CD4-positive, alpha-beta memory T cell (primary cell): ENCODE results near the gene RARRES1. TPM values are rescaled to one million over a fixed set of nuclear protein-coding genes. Genes with fewer than 3 reads are reported as not detected.

Experiments used
- CTCF ChIA-PET: fragments of 350-600 bp; sonication (Branson Sonifier 250); formaldehyde crosslinking; loops from one replicate; lab custom pipeline; 2021; ENCODE audit warnings: inconsistent platforms; ENCODE audit not compliant: partially characterized antibody; lab: Charles Lee
- POLR2A ChIA-PET: fragments of 350-600 bp; sonication (Branson Sonifier 250); formaldehyde crosslinking; loops from one replicate; lab custom pipeline; 2021; ENCODE audit not compliant: partially characterized antibody; lab: Charles Lee
- DNase-seq, 5 donors: peaks; one replicate each; pipeline versions ENCODE4 v3.0.0 to v3.0.0-alpha.2; 2020 to 2022; ENCODE audit warnings: mixed read lengths in 1 of 5
- H3K27ac ChIP-seq: one replicate; pipeline ENCODE4 v1.7.0; 2013; ENCODE audit warnings: low read depth, low read length
- H3K27me3 ChIP-seq: 2 replicates; pipeline ENCODE4 v1.7.0; 2013; ENCODE audit warnings: mild to moderate bottlenecking, low read length, moderate library complexity; ENCODE audit not compliant: insufficient read depth
- H3K36me3 ChIP-seq: 2 replicates; pipeline ENCODE4 v1.7.0; 2013; ENCODE audit warnings: mild to moderate bottlenecking, low read length, moderate library complexity; ENCODE audit not compliant: insufficient read depth
- H3K4me1 ChIP-seq: 2 replicates; pipeline ENCODE4 v1.7.0; 2013; ENCODE audit warnings: mild to moderate bottlenecking, low read length, moderate library complexity; ENCODE audit not compliant: insufficient read depth
- H3K4me3 ChIP-seq, 2 donors: one replicate each; pipeline ENCODE4 v1.7.0; 2013; ENCODE audit warnings: low read length in 2 of 2, mild to moderate bottlenecking in 1 of 2
- H3K9me3 ChIP-seq, 2 donors: one replicate each; pipeline ENCODE4 v1.7.0; 2013; ENCODE audit warnings: low read length in 2 of 2, control low read depth in 1 of 2; ENCODE audit not compliant: control insufficient read depth in 1 of 2
- H3K27ac Mint-ChIP-seq, 7 donors: one replicate each; pipeline ENCODE4 v1.8.0; 2020 to 2021; ENCODE audit warnings: mixed read lengths in 7 of 7, mild to moderate bottlenecking in 6 of 7, inconsistent platforms in 3 of 7, moderate library complexity in 3 of 7
- H3K27me3 Mint-ChIP-seq, 2 donors: one replicate each; pipeline ENCODE4 v1.8.0; 2020 to 2021; ENCODE audit warnings: mixed read lengths in 2 of 2
- H3K36me3 Mint-ChIP-seq, 2 donors: one replicate each; pipeline ENCODE4 v1.8.0; 2020 to 2021; ENCODE audit warnings: mixed read lengths in 2 of 2, inconsistent platforms in 1 of 2, mild to moderate bottlenecking in 1 of 2
- H3K4me1 Mint-ChIP-seq, 4 donors: one replicate each; pipeline ENCODE4 v1.8.0; 2020 to 2021; ENCODE audit warnings: mixed read lengths in 4 of 4, mild to moderate bottlenecking in 1 of 4
- H3K4me3 Mint-ChIP-seq, 8 donors: one replicate each; pipeline ENCODE4 v1.8.0; 2020 to 2021; ENCODE audit warnings: mixed read lengths in 8 of 8, mild to moderate bottlenecking in 7 of 8, moderate library complexity in 6 of 8, inconsistent platforms in 3 of 8
- H3K9me3 Mint-ChIP-seq, 8 donors: one replicate each; pipeline ENCODE4 v1.8.0; 2020 to 2021; ENCODE audit warnings: mixed read lengths in 8 of 8, mild to moderate bottlenecking in 5 of 8, inconsistent platforms in 3 of 8, moderate library complexity in 1 of 8
- intact Hi-C: fragments of 100-400 bp; cut with micrococcal nuclease; formaldehyde crosslinking; loops from one replicate; pipeline ENCODE4 v1.15.1; 2023
- polyA plus RNA-seq, 2 donors: library from polyadenylated mRNA; unstranded; fragments of 300-500 nt; fragmentation: Illumina TruSeq; gene quantifications; one replicate each; pipeline ENCODE4 v1.2.3, GENCODE V29; 2021
- total RNA-seq, 2 experiments: library from RNA; stranded (reverse); gene quantifications; one replicate each; pipeline ENCODE4 v1.2.3, GENCODE V29; 2021

RARRES1 gene, protein sequence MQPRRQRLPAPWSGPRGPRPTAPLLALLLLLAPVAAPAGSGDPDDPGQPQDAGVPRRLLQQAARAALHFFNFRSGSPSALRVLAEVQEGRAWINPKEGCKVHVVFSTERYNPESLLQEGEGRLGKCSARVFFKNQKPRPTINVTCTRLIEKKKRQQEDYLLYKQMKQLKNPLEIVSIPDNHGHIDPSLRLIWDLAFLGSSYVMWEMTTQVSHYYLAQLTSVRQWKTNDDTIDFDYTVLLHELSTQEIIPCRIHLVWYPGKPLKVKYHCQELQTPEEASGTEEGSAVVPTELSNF
- not detected for total RNA-seq
- polyA plus RNA-seq: not detected

GRCh38 chr3:158731938-158732855, at the start of gene RARRES1:
RARRES1 (minus strand) TSS chr3:158732457; CDS start chr3:158732415, 42 bp downstream.
- Mint-ChIP-seq H3K4me3 (peak within 1 kb of the TSS; percentile 55 to 78 (median 64)), H3K9me3 (peaks cover 0 to 11% (median 7%) of the 10 kb centered on the region in 8 donors), H3K36me3 (peaks cover 0 to 15% of the 10 kb centered on the region in 2 donors), H3K4me1 (peaks cover 13 to 17% (median 14%) of the 10 kb centered on the region in 4 donors), H3K27ac (no peak within 1 kb of the TSS), H3K27me3 (peaks cover 2% of the 10 kb centered on the region in 2 donors)
- ChIA-PET POLR2A (interaction anchor here (1.4 kb wide), 1 partner anchor 10 kb away, joined by 4 read pairs; no protein-coding TSS in a partner anchor), CTCF (interaction anchor here (1.4 to 3.4 kb wide), 2 partner anchors 10 to 57 kb away, joined by 3 to 13 read pairs; no protein-coding TSS in a partner anchor)
- Histone ChIP-seq H3K36me3 (no peaks in the 10 kb centered on the region), H3K27ac (no peak within 1 kb of the TSS), H3K9me3 (no peaks in the 10 kb centered on the region), H3K4me1 (peaks cover 17% of the 10 kb centered on the region), H3K27me3 (no peaks in the 10 kb centered on the region), H3K4me3 (peak within 1 kb of the TSS in 1 of 2 donors; percentile 28)
- peak in 3 of 5 donors; percentile 17 to 20 (median 18) for DNase-seq
- intact Hi-C loops: no loop called here

- no peak overlapping the region for H3K4me3 Mint-ChIP-seq
- Histone ChIP-seq H3K27ac (no peak overlapping the region), H3K4me3 (no peak overlapping the region), H3K4me1 (no peaks in the 10 kb centered on the region), H3K36me3 (no peaks in the 10 kb centered on the region), H3K9me3 (no peaks in the 10 kb centered on the region), H3K27me3 (no peaks in the 10 kb centered on the region)
- peaks cover 0 to 1% of the 10 kb centered on the region in 2 donors for H3K27me3 Mint-ChIP-seq
- intact Hi-C loops: no loop called here
- ChIA-PET POLR2A (no interaction called here), CTCF (no interaction called here)
- H3K27ac Mint-ChIP-seq: no peak overlapping the region
- no peaks in the 10 kb centered on the region for H3K4me1 Mint-ChIP-seq
- no peaks in the 10 kb centered on the region for H3K9me3 Mint-ChIP-seq
- H3K36me3 Mint-ChIP-seq: peaks cover 0 to 6% of the 10 kb centered on the region in 2 donors
- DNase-seq: no peak
These were observed 49.6 kb upstream of the RARRES1 start for GRCh38 chr3:158781849-158782248.

GRCh38 chr3:158781191-158781590, 48.9 kb upstream of the RARRES1 start:
- no peaks in the 10 kb centered on the region for H3K9me3 ChIP-seq
- H3K36me3 ChIP-seq: no peaks in the 10 kb centered on the region
- Mint-ChIP-seq H3K27ac (peak overlapping the region in 1 of 7 donors; percentile 77), H3K36me3 (peaks cover 0 to 6% of the 10 kb centered on the region in 2 donors), H3K4me3 (no peak overlapping the region), H3K9me3 (no peaks in the 10 kb centered on the region), H3K4me1 (peaks cover 0 to under 1% (median 0%) of the 10 kb centered on the region in 4 donors), H3K27me3 (peaks cover 0 to 1% of the 10 kb centered on the region in 2 donors)
- H3K27me3 ChIP-seq: no peaks in the 10 kb centered on the region
- CTCF ChIA-PET: no interaction called here
- no peaks in the 10 kb centered on the region for H3K4me1 ChIP-seq
- intact Hi-C loops: no loop called here
- H3K4me3 ChIP-seq: no peak overlapping the region
- no peak overlapping the region for H3K27ac ChIP-seq
- POLR2A ChIA-PET: no interaction called here
- no peak for DNase-seq

DNA sequence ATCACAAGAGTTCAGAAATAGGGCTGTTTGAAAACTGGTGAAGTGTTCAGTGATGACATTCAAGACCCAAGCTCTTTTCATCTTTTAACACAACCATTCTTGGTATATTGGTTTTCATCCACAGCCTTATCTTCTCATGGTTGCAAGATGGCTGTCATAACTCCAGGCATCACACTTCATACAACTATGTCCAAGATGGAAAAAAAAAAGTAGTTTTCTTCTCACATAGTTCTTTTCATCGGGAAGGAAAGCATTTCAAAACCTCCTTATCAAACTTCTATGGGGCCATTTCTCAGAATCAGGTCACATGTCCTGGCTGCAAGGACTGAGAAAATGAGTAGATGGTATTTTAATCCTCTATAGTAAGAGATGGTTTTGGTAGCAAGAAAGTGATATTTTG, 48.5 kb upstream of the RARRES1 start:
- H3K4me3 ChIP-seq: no peak overlapping the region
- Mint-ChIP-seq H3K4me3 (no peak overlapping the region), H3K4me1 (peaks cover 0 to 2% (median under 1%) of the 10 kb centered on the region in 4 donors), H3K27ac (no peak overlapping the region), H3K36me3 (peaks cover 0 to 6% of the 10 kb centered on the region in 2 donors), H3K27me3 (peaks cover 0 to 1% of the 10 kb centered on the region in 2 donors), H3K9me3 (no peaks in the 10 kb centered on the region)
- H3K36me3 ChIP-seq: no peaks in the 10 kb centered on the region
- ChIA-PET POLR2A (no interaction called here), CTCF (interaction anchor here (1.5 to 1.7 kb wide), 2 partner anchors 10 to 53 kb away, joined by 5 to 8 read pairs; no protein-coding TSS in a partner anchor)
- H3K27me3 ChIP-seq: no peaks in the 10 kb centered on the region
- no peak for DNase-seq
- no peaks in the 10 kb centered on the region for H3K9me3 ChIP-seq
- no peaks in the 10 kb centered on the region for H3K4me1 ChIP-seq
- intact Hi-C loops: no loop called here
- H3K27ac ChIP-seq: no peak overlapping the region

GRCh38 chr3:158777161-158777873, 45.1 kb upstream of the RARRES1 start:
- Mint-ChIP-seq H3K36me3 (peaks cover 0 to 5% of the 10 kb centered on the region in 2 donors), H3K9me3 (no peaks in the 10 kb centered on the region), H3K4me3 (no peak overlapping the region), H3K27me3 (peaks cover 0 to 1% of the 10 kb centered on the region in 2 donors), H3K27ac (peak overlapping the region in 1 of 7 donors; percentile 5), H3K4me1 (peaks cover 0 to 6% (median 4%) of the 10 kb centered on the region in 4 donors)
- no peaks in the 10 kb centered on the region for H3K27me3 ChIP-seq
- no peaks in the 10 kb centered on the region for H3K4me1 ChIP-seq
- H3K4me3 ChIP-seq: no peak overlapping the region
- H3K9me3 ChIP-seq: no peaks in the 10 kb centered on the region
- no peaks in the 10 kb centered on the region for H3K36me3 ChIP-seq
- intact Hi-C loops: no loop called here
- H3K27ac ChIP-seq: no peak overlapping the region
- CTCF ChIA-PET: interaction anchor here (0.7 to 1.5 kb wide), 5 partner anchors 16 to 118 kb away, joined by 3 to 4 read pairs (median 3); no protein-coding TSS in a partner anchor
- POLR2A ChIA-PET: no interaction called here
- DNase-seq: no peak

GRCh38 chr3:158776531-158776930, 44.3 kb upstream of the RARRES1 start:
- Mint-ChIP-seq H3K4me1 (peaks cover 0 to 6% (median 5%) of the 10 kb centered on the region in 4 donors), H3K27me3 (peaks cover 0 to 1% of the 10 kb centered on the region in 2 donors), H3K27ac (peak overlapping the region in 2 of 7 donors; percentile 16 to 43), H3K4me3 (no peak overlapping the region), H3K36me3 (peaks cover 0 to 7% of the 10 kb centered on the region in 2 donors), H3K9me3 (no peaks in the 10 kb centered on the region)
- H3K27me3 ChIP-seq: no peaks in the 10 kb centered on the region
- no peak for DNase-seq
- no peaks in the 10 kb centered on the region for H3K4me1 ChIP-seq
- intact Hi-C loops: no loop called here
- H3K4me3 ChIP-seq: no peak overlapping the region
- H3K36me3 ChIP-seq: no peaks in the 10 kb centered on the region
- H3K9me3 ChIP-seq: no peaks in the 10 kb centered on the region
- no peak overlapping the region for H3K27ac ChIP-seq
- CTCF ChIA-PET: interaction anchor here (0.7 to 1.5 kb wide), 2 partner anchors 17 to 118 kb away, joined by 3 to 4 read pairs; no protein-coding TSS in a partner anchor
- POLR2A ChIA-PET: no interaction called here
